Stomach (tissue), 9 donors: ENCODE data around the gene ENOPH1. TPM values are rescaled to one million over a fixed set of nuclear protein-coding genes. Genes with fewer than 3 reads are reported as not detected.

ENCODE experiments used
- DNase-seq, 2 donors: peaks; one replicate each; pipeline versions ENCODE4 v3.0.0 to v3.0.0-alpha.2; 2013 to 2019
- H3K27ac ChIP-seq, 5 donors: fragments of 200-600 bp in 4 of 5; sonication (generic) in 4 of 5; one replicate each; pipeline ENCODE4 v1.5.1; 2013 to 2019; ENCODE audit warnings: mild to moderate bottlenecking in 1 of 5, moderate library complexity in 1 of 5
- H3K27me3 ChIP-seq, 3 donors: fragments of 200-600 bp; sonication (generic); one replicate each; pipeline ENCODE4 v1.5.1; 2017 to 2019; ENCODE audit warnings: mixed run types in 1 of 3
- H3K36me3 ChIP-seq, 4 donors: fragments of 200-600 bp; sonication (generic); 1 replicate in 3 of 4; 2 replicates in 1 of 4; pipeline ENCODE4 v1.5.1; 2016 to 2019
- H3K4me1 ChIP-seq, 4 donors: fragments of 200-600 bp; sonication (generic); one replicate each; pipeline ENCODE4 v1.5.1; 2016 to 2019
- H3K4me3 ChIP-seq, 4 donors: fragments of 200-600 bp; sonication (generic) in 3 of 4; one replicate each; pipeline ENCODE4 v1.5.1; 2016 to 2019; ENCODE audit warnings: mild to moderate bottlenecking in 1 of 4
- H3K9me3 ChIP-seq, 4 donors: fragments of 200-600 bp; sonication (generic); one replicate each; pipeline ENCODE4 v1.5.1; 2016 to 2019
- CTCF ChIP-seq, 7 experiments: fragments of 450-650 bp in 4 of 7; fragments of 200-600 bp in 3 of 7; sonication (generic) in 3 of 7; IDR thresholded peaks; one replicate each; pipeline ENCODE4 v1.5.1; 2016 to 2019; ENCODE audit warnings: antibody characterized with exemption in 7 of 7, control low read depth in 2 of 7, mild to moderate bottlenecking in 1 of 7
- EP300 ChIP-seq: sonication (generic); formaldehyde crosslinking; IDR thresholded peaks from one replicate; pipeline ENCODE4 v1.6.1; 2017; ENCODE audit warnings: antibody characterized with exemption
- POLR2A ChIP-seq, 4 donors: fragments of 450-650 bp; IDR thresholded peaks; one replicate each; pipeline ENCODE4 v1.6.1; 2016; ENCODE audit warnings: antibody characterized with exemption in 4 of 4, control low read depth in 2 of 4, mild to moderate bottlenecking in 1 of 4, moderate library complexity in 1 of 4
- POLR2AphosphoS5 ChIP-seq, 3 donors: sonication (generic); formaldehyde crosslinking; IDR thresholded peaks; one replicate each; pipeline ENCODE4 v1.6.1; 2016; ENCODE audit warnings: antibody characterized with exemption in 3 of 3
- WGBS, 5 donors: extraction: QIAGEN DNeasy Blood & Tissue Kit in 3 of 5; methylation state at CpG; one replicate each; pipeline versions ENCODE4 v1.1.5 to v1.1.7; 2013 to 2018; 5-methylcytosine and 5-hydroxymethylcytosine counted together
- intact Hi-C: fragments of 100-400 bp; cut with DNase I; formaldehyde crosslinking; loops from one replicate; pipeline ENCODE4 v1.15.1; 2023; ENCODE audit warnings: low total_unique reads
- polyA plus RNA-seq, 3 donors: library from polyadenylated mRNA; stranded (reverse); fragments of 200-250 nt; gene quantifications; one replicate each; pipeline ENCODE4 v1.2.3, GENCODE V29; 2013
- small RNA-seq, 4 donors: library from RNA; depleted of rRNA; stranded (forward); fragments of <200 nt; gene quantifications; one replicate each; pipeline ENCODE3, GENCODE V24; 2016
- total RNA-seq, 5 donors: library from RNA; depleted of rRNA; stranded (reverse); fragments of >200 nt; gene quantifications; one replicate each; pipeline versions ENCODE4 v1.1.0 to v1.2.3, GENCODE V29; 2014 to 2016
- donor health status: healthy with polysubstance abuse.
- donor health status: Bipolar disorder and iron deficiency.
- donor health status: healthy.

ENOPH1 gene
- total and polyA plus RNA-seq, 8 donors = 0.58 to 35.1 (median 30.1) TPM

GRCh38 chr4:82500435-82501153, 70.2 kb downstream of the ENOPH1 start:
- H3K4me3 ChIP-seq = no peak overlapping the region
- DNase-seq = peak in 1 of 2 donors; percentile 29
- intact Hi-C loops = no loop called here
- H3K27ac ChIP-seq = no peak overlapping the region
- H3K9me3 ChIP-seq = no peaks in the 10 kb centered on the region
- no peaks in the 10 kb centered on the region for H3K36me3 ChIP-seq
- no peaks in the 10 kb centered on the region for H3K27me3 ChIP-seq
- 41 to 50% (median 47%) methylated on average over 5 of the region's 5 CpGs for WGBS, 5 donors
- H3K4me1 ChIP-seq = no peaks in the 10 kb centered on the region
- TF ChIP-seq POLR2AphosphoS5 (IDR thresholded peaks at IDR 0.05) (peak in 1 of 3 donors; percentile 21), CTCF (IDR thresholded peaks at IDR 0.05) (no peak), POLR2A (IDR thresholded peaks at IDR 0.05) (no peak)

- DNase-seq = no peak
- 77 to 84% (median 79%) methylated on average over 2 of the region's 2 CpGs for WGBS, 5 donors
- Histone ChIP-seq H3K27me3 (no peaks in the 10 kb centered on the region), H3K9me3 (no peaks in the 10 kb centered on the region), H3K4me1 (no peaks in the 10 kb centered on the region), H3K4me3 (no peak overlapping the region), H3K27ac (no peak overlapping the region), H3K36me3 (no peaks in the 10 kb centered on the region)
- intact Hi-C loops = no loop called here
- no peak for TF ChIP-seq POLR2AphosphoS5 (IDR thresholded peaks at IDR 0.05)
Measured at GRCh38 chr4:82501154-82501442, 70.7 kb downstream of the ENOPH1 start.

GRCh38 chr4:82508011-82508410, 77.6 kb downstream of the ENOPH1 start:
- H3K4me3 ChIP-seq = no peak overlapping the region
- no peak overlapping the region for H3K27ac ChIP-seq
- H3K9me3 ChIP-seq = no peaks in the 10 kb centered on the region
- no peaks in the 10 kb centered on the region for H3K27me3 ChIP-seq
- DNase-seq = no peak
- H3K36me3 ChIP-seq = no peaks in the 10 kb centered on the region
- intact Hi-C loops = no loop called here
- no peaks in the 10 kb centered on the region for H3K4me1 ChIP-seq
- no peak for TF ChIP-seq POLR2AphosphoS5 (IDR thresholded peaks at IDR 0.05)

- TF ChIP-seq POLR2A (IDR thresholded peaks at IDR 0.05) = no peak
- TF ChIP-seq CTCF (IDR thresholded peaks at IDR 0.05) = no peak
- TF ChIP-seq POLR2AphosphoS5 (IDR thresholded peaks at IDR 0.05) = no peak
- no peak for TF ChIP-seq EP300
- Histone ChIP-seq H3K27ac (no peak overlapping the region), H3K4me3 (no peak overlapping the region), H3K4me1 (no peaks in the 10 kb centered on the region), H3K27me3 (no peaks in the 10 kb centered on the region), H3K9me3 (no peaks in the 10 kb centered on the region), H3K36me3 (no peaks in the 10 kb centered on the region)
- WGBS, 5 donors = 60 to 67% (median 66%) methylated on average over 5 of the region's 5 CpGs
- no peak for DNase-seq
- intact Hi-C loops = no loop called here
Measured at GRCh38 chr4:82508806-82509428, 78.5 kb downstream of the ENOPH1 start.

GRCh38 chr4:82510216-82510615, 79.8 kb downstream of the ENOPH1 start:
- Histone ChIP-seq H3K27ac (no peak overlapping the region), H3K27me3 (no peaks in the 10 kb centered on the region), H3K4me3 (no peak overlapping the region), H3K4me1 (no peaks in the 10 kb centered on the region), H3K9me3 (no peaks in the 10 kb centered on the region), H3K36me3 (no peaks in the 10 kb centered on the region)
- no peak for DNase-seq
- 78 to 99% (median 96%) methylated on average over 3 of the region's 3 CpGs for WGBS, 5 donors
- intact Hi-C loops = no loop called here
- TF ChIP-seq CTCF (IDR thresholded peaks at IDR 0.05) (no peak), POLR2AphosphoS5 (IDR thresholded peaks at IDR 0.05) (no peak), POLR2A (IDR thresholded peaks at IDR 0.05) (no peak), EP300 (no peak)

Small RNAs within 50 kb of the gene (small RNA-seq; reads per million reads assigned to genes)
- 0 reads per million in 4 donors for gene RF00150

Other genes starting within 250 kb of the ENOPH1 start
- gene HNRNPD, start 56.6 kb upstream of the ENOPH1 start, total RNA-seq = 100 to 1,000 TPM in 2 of 5 donors, 10 to 100 TPM in 3; 87.0 to 179 (median 95.7) TPM
- gene HNRNPD, start 56.6 kb upstream of the ENOPH1 start, polyA plus RNA-seq = 100 to 1,000 TPM; 112 to 161 (median 143) TPM
- 100 to 1,000 TPM in 4 of 5 donors, 10 to 100 TPM in 1; 71.8 to 456 (median 132) TPM for gene HNRNPDL, start 128 bp upstream of the ENOPH1 start, total RNA-seq
- gene HNRNPDL, start 128 bp upstream of the ENOPH1 start, polyA plus RNA-seq = 100 to 1,000 TPM; 141 to 204 (median 202) TPM
- 1 to 10 TPM in 3 of 5 donors, under 1 TPM in 1, not detected in 1; 0.45 to 8.4 (median 4.8) TPM for gene TMEM150C, start 131.4 kb downstream of the ENOPH1 start, total RNA-seq
- 1 to 10 TPM; 2.4 to 5.0 (median 3.9) TPM for gene TMEM150C, start 131.4 kb downstream of the ENOPH1 start, polyA plus RNA-seq